ENCODE data around the gene CDK19. TPM values are rescaled to one million over a fixed set of nuclear protein-coding genes. Genes with fewer than 3 reads are reported as not detected.
"Not testable (repeated sequence)": the region's sequence is repeated elsewhere in the genome, so short reads cannot be mapped to it uniquely, and the experiment has no call there.

The CDK19 gene
- total RNA-seq, 2 donors from 2014 or later, result 8.7 to 14.3 TPM

- no peaks in the 10 kb centered on the region for H3K36me3 ChIP-seq
- DNase-seq (ENCODE audit: low spot score), result no peak
- H3K9me3 ChIP-seq, result no peaks in the 10 kb centered on the region
- H3K4me3 ChIP-seq, result no peak overlapping the region
- ATAC-seq (ENCODE audit: insufficient number of reproducible peaks, low FRiP score, low read depth), result no peak
- TF ChIP-seq CTCF (IDR thresholded peaks at IDR 0.05), result no peak
- H3K27me3 ChIP-seq (replicated peaks; ENCODE audit: insufficient read depth), result no peaks in the 10 kb centered on the region
- no peaks in the 10 kb centered on the region for H3K4me1 ChIP-seq (ENCODE audit: control insufficient read depth in 1 of 2, low read depth in 2 of 2)
- H3K27ac ChIP-seq, result no peak overlapping the region
These were observed 224.4 kb downstream of the CDK19 start for GRCh38 chr6:110590821-110591351.

DNA sequence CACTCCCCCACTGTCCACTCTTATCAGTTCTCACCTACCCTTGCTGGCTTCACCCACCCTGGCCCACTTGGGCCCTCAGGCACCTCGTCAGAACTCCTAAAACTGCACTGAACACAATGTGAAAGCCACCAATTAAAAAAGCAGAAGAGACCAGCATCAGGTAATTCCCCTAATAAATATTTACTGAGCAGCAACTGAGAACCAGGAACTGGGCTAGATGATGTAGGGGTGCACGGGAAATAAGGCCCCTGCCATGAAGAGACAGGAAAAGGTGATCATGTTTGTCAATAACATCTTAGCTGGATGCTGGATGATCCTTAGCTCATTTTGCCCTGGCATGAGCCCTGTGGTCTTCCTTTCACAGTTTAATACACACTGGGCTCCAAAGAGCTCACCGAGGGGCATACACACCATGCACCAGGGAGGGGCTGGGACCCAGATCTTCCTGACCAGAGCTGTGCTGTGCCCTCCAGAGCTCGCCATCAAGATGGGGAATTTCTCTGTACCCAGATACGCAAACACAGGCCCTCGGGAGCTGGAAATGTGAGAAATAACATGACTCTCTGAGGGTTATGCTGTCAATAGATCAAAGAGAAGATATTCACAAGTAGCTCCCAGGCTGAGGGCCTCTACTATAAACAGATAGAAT lies 225.3 kb downstream of the CDK19 start:
- Histone ChIP-seq H3K9me3 (no peaks in the 10 kb centered on the region), H3K4me1 (ENCODE audit: control insufficient read depth in 1 of 2, low read depth in 2 of 2) (no peaks in the 10 kb centered on the region), H3K27ac (no peak overlapping the region), H3K27me3 (replicated peaks; ENCODE audit: insufficient read depth) (no peaks in the 10 kb centered on the region), H3K36me3 (no peaks in the 10 kb centered on the region), H3K4me3 (no peak overlapping the region)
- TF ChIP-seq CTCF (IDR thresholded peaks at IDR 0.05), result no peak
- DNase-seq (ENCODE audit: low spot score) (no peak), ATAC-seq (ENCODE audit: insufficient number of reproducible peaks, low FRiP score, low read depth) (no peak)

GRCh38 chr6:110587328-110587727 lies 227.9 kb downstream of the CDK19 start:
- H3K9me3 ChIP-seq, result no peaks in the 10 kb centered on the region
- no peaks in the 10 kb centered on the region for H3K27me3 ChIP-seq (replicated peaks; ENCODE audit: insufficient read depth)
- H3K4me1 ChIP-seq (ENCODE audit: control insufficient read depth in 1 of 2, low read depth in 2 of 2), result no peaks in the 10 kb centered on the region
- no peak for ATAC-seq (ENCODE audit: insufficient number of reproducible peaks, low FRiP score, low read depth)
- DNase-seq (ENCODE audit: low spot score), result no peak
- H3K27ac ChIP-seq, result no peak overlapping the region
- no peak overlapping the region for H3K4me3 ChIP-seq
- no peaks in the 10 kb centered on the region for H3K36me3 ChIP-seq
- TF ChIP-seq CTCF (IDR thresholded peaks at IDR 0.05), result no peak

DNA sequence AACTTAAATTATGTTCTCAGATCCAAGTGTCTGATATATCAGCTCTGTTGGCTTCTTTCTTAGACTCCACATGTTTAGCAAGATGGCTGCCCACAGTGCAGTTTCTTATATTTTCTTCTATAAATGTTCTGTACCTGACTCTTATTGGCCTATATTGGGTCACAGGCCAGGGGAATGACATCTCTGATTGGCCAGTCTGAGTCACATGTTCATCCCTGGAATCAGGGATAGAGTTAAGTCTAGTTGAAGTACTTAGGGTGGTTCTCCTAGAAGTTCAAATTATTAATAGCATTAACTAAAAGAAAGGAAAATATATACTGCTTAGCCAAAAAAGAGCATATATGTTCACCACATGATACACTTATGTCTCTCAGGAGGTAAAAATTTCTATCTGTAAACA lies 233.6 kb downstream of the CDK19 start:
- DNase-seq (ENCODE audit: low spot score) (no peak), ATAC-seq (ENCODE audit: insufficient number of reproducible peaks, low FRiP score, low read depth) (no peak)
- Histone ChIP-seq H3K36me3 (no peaks in the 10 kb centered on the region), H3K4me3 (no peak overlapping the region), H3K9me3 (no peaks in the 10 kb centered on the region), H3K27ac (no peak overlapping the region), H3K4me1 (ENCODE audit: control insufficient read depth in 1 of 2, low read depth in 2 of 2) (no peaks in the 10 kb centered on the region), H3K27me3 (replicated peaks; ENCODE audit: insufficient read depth) (no peaks in the 10 kb centered on the region)
- no peak for TF ChIP-seq CTCF (IDR thresholded peaks at IDR 0.05)

GRCh38 chr6:110577596-110578167 lies 237.6 kb downstream of the CDK19 start:
- H3K36me3 ChIP-seq; DNase-seq (ENCODE audit: low spot score); H3K4me1 ChIP-seq (ENCODE audit: control insufficient read depth in 1 of 2, low read depth in 2 of 2); H3K27ac ChIP-seq; ATAC-seq (ENCODE audit: insufficient number of reproducible peaks, low FRiP score, low read depth); H3K4me3 ChIP-seq; H3K9me3 ChIP-seq; H3K27me3 ChIP-seq (replicated peaks; ENCODE audit: insufficient read depth): not testable (repeated sequence)
